Spleen (tissue), 11 donors: ENCODE data around the gene NCOA3. TPM values are rescaled to one million over a fixed set of nuclear protein-coding genes. Genes with fewer than 3 reads are reported as not detected.

Source experiments
- DNase-seq: peaks from one replicate; pipeline ENCODE4 v3.0.0-alpha.2; 2020
- H3K27ac ChIP-seq, 8 donors: fragments of 200-600 bp; sonication (generic) in 7 of 8; 1 replicate in 4 of 8; 2 replicates in 4 of 8; pipeline versions ENCODE4 v1.5.0 to v1.8.0; 2016 to 2021; ENCODE audit warnings: inconsistent platforms in 4 of 8, mild to moderate bottlenecking in 4 of 8, moderate library complexity in 1 of 8
- H3K27me3 ChIP-seq, 7 donors: fragments of 200-600 bp; sonication (generic) in 6 of 7; replicated peaks in 1 of 7; 1 replicate in 4 of 7; 2 replicates in 3 of 7; pipeline versions ENCODE4 v1.5.0 to v1.8.0; 2016 to 2021; ENCODE audit warnings: inconsistent platforms in 3 of 7, mild to moderate bottlenecking in 1 of 7
- H3K36me3 ChIP-seq, 6 donors: fragments of 200-600 bp; sonication (generic) in 5 of 6; 1 replicate in 4 of 6; 2 replicates in 2 of 6; pipeline versions ENCODE4 v1.5.0 to v1.8.0; 2016 to 2021; ENCODE audit warnings: inconsistent platforms in 2 of 6
- H3K4me1 ChIP-seq, 6 donors: fragments of 200-600 bp; sonication (generic) in 5 of 6; 1 replicate in 3 of 6; 2 replicates in 3 of 6; pipeline versions ENCODE4 v1.5.0 to v1.8.0; 2016 to 2021; ENCODE audit warnings: inconsistent platforms in 3 of 6
- H3K4me3 ChIP-seq, 8 donors: fragments of 200-600 bp; sonication (generic) in 7 of 8; 1 replicate in 4 of 8; 2 replicates in 4 of 8; pipeline versions ENCODE4 v1.5.0 to v1.8.0; 2016 to 2021; ENCODE audit warnings: inconsistent platforms in 4 of 8, mild to moderate bottlenecking in 4 of 8, moderate library complexity in 2 of 8
- H3K9me3 ChIP-seq, 8 donors: fragments of 200-600 bp; sonication (generic) in 7 of 8; 1 replicate in 4 of 8; 2 replicates in 4 of 8; pipeline versions ENCODE4 v1.5.0 to v1.8.0; 2016 to 2021; ENCODE audit warnings: inconsistent platforms in 4 of 8
- POLR2A ChIP-seq, 3 donors: fragments of 450-650 bp; IDR thresholded peaks; one replicate each; pipeline ENCODE4 v1.5.1; 2017; ENCODE audit warnings: antibody characterized with exemption in 3 of 3, mild to moderate bottlenecking in 1 of 3
- POLR2AphosphoS5 ChIP-seq, 3 donors: sonication (generic); formaldehyde crosslinking; IDR thresholded peaks; one replicate each; pipeline ENCODE4 v1.5.1; 2017; ENCODE audit warnings: antibody characterized with exemption in 3 of 3
- WGBS, 5 donors: extraction: QIAGEN DNeasy Blood & Tissue Kit in 3 of 5; methylation state at CpG; one replicate each; pipeline versions ENCODE4 v1.1.5 to v1.1.7; 2013 to 2018; 5-methylcytosine and 5-hydroxymethylcytosine counted together
- intact Hi-C: fragments of 100-400 bp; cut with DNase I; formaldehyde crosslinking; loops from one replicate; pipeline ENCODE4 v1.15.0; 2023; ENCODE audit warnings: low total_unique reads
- polyA plus RNA-seq, 3 donors: library from polyadenylated mRNA; stranded (reverse); fragments of 200-250 nt; gene quantifications; one replicate each; pipeline ENCODE4 v1.2.1, GENCODE V29; 2013
- total RNA-seq, 7 donors: library from RNA; depleted of rRNA in 3 of 7; stranded (reverse); fragments of >200 nt in 3 of 7; fragmentation: NEBNext Ultra II Directional in 4 of 7; extraction: Animal tissue kit (Norgen Biotek cat#: 25700) in 4 of 7; gene quantifications; one replicate each; pipeline versions ENCODE4 v1.1.0 to v1.2.1, GENCODE V29; 2016 to 2021
- TF ChIP-seq, protein P1 (sequence below), 11 experiments: fragments of 200-600 bp in 7 of 11; fragments of 450-650 bp in 4 of 11; sonication (generic) in 4 of 11; IDR thresholded peaks in 8 of 11; conservative IDR thresholded peaks in 3 of 11; 1 replicate in 7 of 11; 2 replicates in 4 of 11; pipeline versions ENCODE4 v1.4.0 to v1.8.0; 2016 to 2021; ENCODE audit warnings: antibody characterized with exemption in 11 of 11, inconsistent platforms in 4 of 11, mild to moderate bottlenecking in 1 of 11
- donor health status: healthy with polysubstance abuse.
- donor health status: DM: no; HTN: no; CAD: no; lungs with moderate emphysema.
- donor health status: DM: no; HTN: no; CAD: no.
- donor health status: Bipolar disorder and iron deficiency.
- donor health status: healthy.
- donor health status: DM: no; HTN: no; CAD: no.
- donor health status: DM: yes; HTN: yes; CAD: no.

NCOA3 gene
- total and polyA plus RNA-seq, 10 donors, result 12.5 to 93.7 (median 82.2) TPM

- DNase-seq, result no peak
- H3K27ac ChIP-seq, result no peak overlapping the region
- TF ChIP-seq, protein P1, sequence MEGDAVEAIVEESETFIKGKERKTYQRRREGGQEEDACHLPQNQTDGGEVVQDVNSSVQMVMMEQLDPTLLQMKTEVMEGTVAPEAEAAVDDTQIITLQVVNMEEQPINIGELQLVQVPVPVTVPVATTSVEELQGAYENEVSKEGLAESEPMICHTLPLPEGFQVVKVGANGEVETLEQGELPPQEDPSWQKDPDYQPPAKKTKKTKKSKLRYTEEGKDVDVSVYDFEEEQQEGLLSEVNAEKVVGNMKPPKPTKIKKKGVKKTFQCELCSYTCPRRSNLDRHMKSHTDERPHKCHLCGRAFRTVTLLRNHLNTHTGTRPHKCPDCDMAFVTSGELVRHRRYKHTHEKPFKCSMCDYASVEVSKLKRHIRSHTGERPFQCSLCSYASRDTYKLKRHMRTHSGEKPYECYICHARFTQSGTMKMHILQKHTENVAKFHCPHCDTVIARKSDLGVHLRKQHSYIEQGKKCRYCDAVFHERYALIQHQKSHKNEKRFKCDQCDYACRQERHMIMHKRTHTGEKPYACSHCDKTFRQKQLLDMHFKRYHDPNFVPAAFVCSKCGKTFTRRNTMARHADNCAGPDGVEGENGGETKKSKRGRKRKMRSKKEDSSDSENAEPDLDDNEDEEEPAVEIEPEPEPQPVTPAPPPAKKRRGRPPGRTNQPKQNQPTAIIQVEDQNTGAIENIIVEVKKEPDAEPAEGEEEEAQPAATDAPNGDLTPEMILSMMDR (IDR thresholded peaks at IDR 0.05 in 8 of 11, conservative IDR thresholded peaks at IDR 0.05 in 3 of 11), result no peak
- TF ChIP-seq POLR2A (IDR thresholded peaks at IDR 0.05) (no peak), POLR2AphosphoS5 (IDR thresholded peaks at IDR 0.05) (no peak)
- H3K4me1 ChIP-seq, result peaks cover 0 to 9% (median 5%) of the 10 kb centered on the region in 6 donors
- intact Hi-C loops, result no loop called here
- H3K27me3 ChIP-seq, result no peaks in the 10 kb centered on the region
- no peak overlapping the region for H3K4me3 ChIP-seq
- H3K9me3 ChIP-seq, result peaks cover 0 to 31% (median 27%) of the 10 kb centered on the region in 8 donors
- 82 to 93% (median 88%) methylated on average over 11 to 20 of the region's 20 CpGs for WGBS, 5 donors
- no peaks in the 10 kb centered on the region for H3K36me3 ChIP-seq
Observed at GRCh38 chr20:47687095-47687987, 185.7 kb downstream of the NCOA3 start.

DNA sequence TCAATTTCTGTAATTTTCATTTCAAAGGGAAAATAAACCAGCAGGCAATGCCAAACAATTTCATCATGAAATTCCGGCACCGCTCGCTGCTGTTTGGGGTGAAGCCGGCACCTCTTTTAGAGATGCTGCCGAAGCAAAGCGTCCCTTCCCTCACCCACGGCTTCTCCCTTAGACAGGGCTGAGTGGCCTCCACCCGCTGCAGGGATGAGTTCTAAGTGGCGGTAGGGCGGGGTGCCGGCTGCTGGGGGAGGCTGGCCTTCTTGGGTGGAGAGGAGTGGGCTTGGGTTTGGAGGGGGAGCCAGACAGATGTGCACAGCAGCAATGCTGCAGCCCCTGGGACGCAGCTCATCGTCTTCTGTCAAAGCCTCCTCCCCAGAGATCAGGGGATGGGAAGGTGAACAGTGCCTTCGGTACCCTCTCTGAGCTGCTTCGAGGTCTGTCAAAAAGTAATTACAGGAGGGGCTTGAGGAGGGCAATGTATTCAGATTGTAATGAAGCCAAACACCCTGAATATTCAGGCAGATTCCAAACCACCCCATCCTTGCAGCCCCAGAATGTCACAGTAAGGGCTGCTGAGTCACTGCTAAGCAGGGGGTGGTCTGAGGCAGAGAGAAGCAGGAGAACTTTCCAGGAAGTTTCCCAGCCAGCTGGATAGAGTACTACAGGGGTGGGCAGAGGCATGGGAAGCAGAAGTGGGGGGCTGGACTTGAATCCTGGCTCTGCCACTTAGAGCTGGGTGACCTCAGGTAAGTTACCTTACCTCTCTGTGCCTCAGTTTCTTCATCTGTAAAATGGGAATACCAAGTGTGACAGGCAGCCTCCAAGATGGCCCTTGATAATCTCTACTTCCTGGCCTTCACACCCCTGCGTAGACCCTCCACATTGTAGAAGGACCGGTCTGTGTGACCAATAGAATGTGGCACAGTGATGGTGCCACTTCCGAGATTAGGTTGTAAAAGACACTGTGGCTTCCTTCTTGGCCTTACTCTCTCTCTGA lies 187.0 kb downstream of the NCOA3 start:
- intact Hi-C loops, result no loop called here
- H3K4me3 ChIP-seq, result no peak overlapping the region
- no peak for TF ChIP-seq POLR2AphosphoS5 (IDR thresholded peaks at IDR 0.05)
- TF ChIP-seq, protein P1 (IDR thresholded peaks at IDR 0.05 in 8 of 11, conservative IDR thresholded peaks at IDR 0.05 in 3 of 11), result no peak
- H3K27me3 ChIP-seq, result no peaks in the 10 kb centered on the region
- no peak overlapping the region for H3K27ac ChIP-seq
- peaks cover 0 to 45% (median 39%) of the 10 kb centered on the region in 8 donors for H3K9me3 ChIP-seq
- H3K4me1 ChIP-seq, result no peaks in the 10 kb centered on the region
- DNase-seq, result no peak
- 82 to 91% (median 89%) methylated on average over 13 to 18 of the region's 18 CpGs for WGBS, 5 donors
- no peaks in the 10 kb centered on the region for H3K36me3 ChIP-seq

DNA sequence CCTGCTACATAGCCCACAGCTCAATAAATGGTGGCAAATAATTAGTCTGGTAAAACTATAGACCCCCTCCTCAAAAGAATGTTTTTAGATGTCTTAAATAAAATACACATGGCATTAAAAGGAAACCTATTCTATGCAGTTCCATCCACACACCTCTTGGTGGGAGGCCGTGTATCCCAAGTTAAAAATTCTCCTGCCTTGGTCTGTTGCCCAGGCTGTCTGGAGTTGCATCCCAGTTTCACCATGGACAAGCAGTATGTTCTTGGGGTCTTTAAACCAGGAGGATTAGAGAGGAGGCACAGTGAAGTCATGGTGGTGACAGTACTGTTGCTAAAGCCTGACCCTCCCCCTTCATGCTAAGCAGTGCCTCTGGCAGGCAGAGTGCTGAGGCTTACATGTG lies 188.0 kb downstream of the NCOA3 start:
- no peaks in the 10 kb centered on the region for H3K36me3 ChIP-seq
- TF ChIP-seq POLR2A (IDR thresholded peaks at IDR 0.05), result no peak
- TF ChIP-seq POLR2AphosphoS5 (IDR thresholded peaks at IDR 0.05), result no peak
- TF ChIP-seq, protein P1 (IDR thresholded peaks at IDR 0.05 in 8 of 11, conservative IDR thresholded peaks at IDR 0.05 in 3 of 11), result no peak
- no peak overlapping the region for H3K4me3 ChIP-seq
- no peaks in the 10 kb centered on the region for H3K27me3 ChIP-seq
- DNase-seq, result no peak
- intact Hi-C loops, result no loop called here
- no peaks in the 10 kb centered on the region for H3K4me1 ChIP-seq
- peaks cover 0 to 51% (median 42%) of the 10 kb centered on the region in 8 donors for H3K9me3 ChIP-seq
- no peak overlapping the region for H3K27ac ChIP-seq
- WGBS, 5 donors, result 85 to 96% (median 88%) methylated on average over 1 of the region's 1 CpG
